Tibial nerve (tissue), 4 donors: ENCODE results near the gene OGDH. TPM values are rescaled to one million over a fixed set of nuclear protein-coding genes. Genes with fewer than 3 reads are reported as not detected.

Experiments used
- DNase-seq, 2 donors: peaks; one replicate each; pipeline ENCODE4 v3.0.0-alpha.2; 2019; ENCODE audit warnings: low spot score in 2 of 2
- H3K27ac ChIP-seq, 4 donors: fragments of 200-600 bp; sonication (generic) in 3 of 4; one replicate each; pipeline ENCODE4 v1.5.1; 2017 to 2019; ENCODE audit warnings: mild to moderate bottlenecking in 1 of 4
- H3K27me3 ChIP-seq, 2 donors: fragments of 200-600 bp; sonication (generic) in 1 of 2; one replicate each; pipeline versions ENCODE4 v1.5.1 to v1.6.0; 2017 to 2019
- H3K36me3 ChIP-seq, 3 donors: fragments of 200-600 bp; sonication (generic); one replicate each; pipeline ENCODE4 v1.5.1; 2018 to 2019
- H3K4me1 ChIP-seq, 4 donors: fragments of 200-600 bp; sonication (generic) in 3 of 4; one replicate each; pipeline ENCODE4 v1.5.1; 2017 to 2019
- H3K4me3 ChIP-seq, 4 donors: fragments of 200-600 bp; sonication (generic) in 3 of 4; one replicate each; pipeline ENCODE4 v1.5.1; 2017 to 2019; ENCODE audit warnings: mild to moderate bottlenecking in 1 of 4, moderate library complexity in 1 of 4
- H3K9me3 ChIP-seq, 4 donors: fragments of 200-600 bp; sonication (generic) in 3 of 4; one replicate each; pipeline ENCODE4 v1.5.1; 2017 to 2019
- CTCF ChIP-seq, 5 experiments: fragments of 200-600 bp in 3 of 5; fragments of 450-650 bp in 2 of 5; sonication (generic) in 3 of 5; IDR thresholded peaks; one replicate each; pipeline ENCODE4 v1.5.1; 2016 to 2019; ENCODE audit warnings: antibody characterized with exemption in 5 of 5, mild to moderate bottlenecking in 3 of 5, moderate library complexity in 2 of 5
- EP300 ChIP-seq, 2 donors: sonication (generic); formaldehyde crosslinking; IDR thresholded peaks; one replicate each; pipeline ENCODE4 v1.6.1; 2017; ENCODE audit warnings: antibody characterized with exemption in 2 of 2, mild to moderate bottlenecking in 1 of 2
- POLR2A ChIP-seq, 2 donors: fragments of 450-650 bp; IDR thresholded peaks; one replicate each; pipeline ENCODE4 v1.6.1; 2017; ENCODE audit warnings: antibody characterized with exemption in 2 of 2, mild to moderate bottlenecking in 2 of 2, moderate library complexity in 2 of 2
- WGBS, 2 donors: methylation state at CpG; one replicate each; pipeline ENCODE4 v1.1.5; 2018; 5-methylcytosine and 5-hydroxymethylcytosine counted together
- total RNA-seq, 4 donors: library from RNA; depleted of rRNA; stranded (reverse); fragments of >200 nt; gene quantifications; one replicate each; pipeline ENCODE4 v1.1.0, GENCODE V29; 2016

The OGDH gene
- total RNA-seq, 4 donors from 2014 or later: 66.8 to 76.5 (median 70.1) TPM

- Histone ChIP-seq H3K4me3 (no peak overlapping the region), H3K4me1 (peaks cover 0 to 73% (median 52%) of the 10 kb centered on the region in 4 donors), H3K9me3 (no peaks in the 10 kb centered on the region), H3K36me3 (peaks cover 0 to 13% (median 0%) of the 10 kb centered on the region in 3 donors), H3K27ac (peak overlapping the region in 3 of 4 donors; percentile 65 to 85 (median 81)), H3K27me3 (no peaks in the 10 kb centered on the region)
- peak; percentile 24 to 67 for DNase-seq
- no peak for TF ChIP-seq POLR2A (IDR thresholded peaks at IDR 0.05)
- peak in 1 of 2 donors; percentile 41 for TF ChIP-seq EP300 (IDR thresholded peaks at IDR 0.05)
- TF ChIP-seq CTCF (IDR thresholded peaks at IDR 0.05): no peak
- 80 to 82% methylated on average over 10 of the region's 10 CpGs for WGBS, 2 donors
Observed at GRCh38 chr7:44633254-44634186, 27.1 kb downstream of the OGDH start.

- Histone ChIP-seq H3K9me3 (no peaks in the 10 kb centered on the region), H3K36me3 (peaks cover 0 to 8% (median 0%) of the 10 kb centered on the region in 3 donors), H3K27ac (peak overlapping the region in 3 of 4 donors; percentile 65 to 85 (median 81)), H3K4me3 (no peak overlapping the region), H3K4me1 (peaks cover 0 to 81% (median 60%) of the 10 kb centered on the region in 4 donors), H3K27me3 (no peaks in the 10 kb centered on the region)
- no peak for TF ChIP-seq CTCF (IDR thresholded peaks at IDR 0.05)
- no peak for TF ChIP-seq POLR2A (IDR thresholded peaks at IDR 0.05)
- no peak for TF ChIP-seq EP300 (IDR thresholded peaks at IDR 0.05)
- 87 to 91% methylated on average over 5 of the region's 5 CpGs for WGBS, 2 donors
- DNase-seq: no peak
Observed at GRCh38 chr7:44634187-44634838, 27.9 kb downstream of the OGDH start.

- Histone ChIP-seq H3K4me3 (no peak overlapping the region), H3K9me3 (no peaks in the 10 kb centered on the region), H3K27ac (peak overlapping the region in 3 of 4 donors; percentile 65 to 85 (median 81)), H3K27me3 (no peaks in the 10 kb centered on the region), H3K36me3 (peaks cover 0 to 6% (median 0%) of the 10 kb centered on the region in 3 donors), H3K4me1 (peaks cover 0 to 88% (median 67%) of the 10 kb centered on the region in 4 donors)
- no peak for DNase-seq
- 69 to 73% methylated on average over 14 of the region's 14 CpGs for WGBS, 2 donors
- no peak for TF ChIP-seq CTCF (IDR thresholded peaks at IDR 0.05)
- TF ChIP-seq POLR2A (IDR thresholded peaks at IDR 0.05): no peak
- no peak for TF ChIP-seq EP300 (IDR thresholded peaks at IDR 0.05)
Observed at GRCh38 chr7:44634839-44635591, 28.6 kb downstream of the OGDH start.

GRCh38 chr7:44636041-44636584 lies 29.7 kb downstream of the OGDH start:
- 75 to 88% methylated on average over 2 to 3 of the region's 3 CpGs for WGBS, 2 donors
- Histone ChIP-seq H3K9me3 (no peaks in the 10 kb centered on the region), H3K4me1 (peaks cover 0 to 94% (median 73%) of the 10 kb centered on the region in 4 donors), H3K36me3 (no peaks in the 10 kb centered on the region), H3K27me3 (no peaks in the 10 kb centered on the region), H3K4me3 (no peak overlapping the region), H3K27ac (peak overlapping the region in 2 of 4 donors; percentile 81 to 84)
- DNase-seq: no peak
- TF ChIP-seq POLR2A (IDR thresholded peaks at IDR 0.05) (no peak), CTCF (IDR thresholded peaks at IDR 0.05) (no peak), EP300 (IDR thresholded peaks at IDR 0.05) (no peak)
